Myometrial cell (primary cell): ENCODE measurements around the gene GTPBP8. TPM values are rescaled to one million over a fixed set of nuclear protein-coding genes. Genes with fewer than 3 reads are reported as not detected.

ENCODE experiments used
- total RNA-seq: library from RNA; depleted of rRNA; stranded (reverse); fragments of >200 nt; gene quantifications from 2 replicates; pipeline ENCODE4 v1.2.3, GENCODE V29; 2015

GTPBP8 gene
- total RNA-seq = 41.8 and 46.3 TPM in 2 replicates

DNA sequence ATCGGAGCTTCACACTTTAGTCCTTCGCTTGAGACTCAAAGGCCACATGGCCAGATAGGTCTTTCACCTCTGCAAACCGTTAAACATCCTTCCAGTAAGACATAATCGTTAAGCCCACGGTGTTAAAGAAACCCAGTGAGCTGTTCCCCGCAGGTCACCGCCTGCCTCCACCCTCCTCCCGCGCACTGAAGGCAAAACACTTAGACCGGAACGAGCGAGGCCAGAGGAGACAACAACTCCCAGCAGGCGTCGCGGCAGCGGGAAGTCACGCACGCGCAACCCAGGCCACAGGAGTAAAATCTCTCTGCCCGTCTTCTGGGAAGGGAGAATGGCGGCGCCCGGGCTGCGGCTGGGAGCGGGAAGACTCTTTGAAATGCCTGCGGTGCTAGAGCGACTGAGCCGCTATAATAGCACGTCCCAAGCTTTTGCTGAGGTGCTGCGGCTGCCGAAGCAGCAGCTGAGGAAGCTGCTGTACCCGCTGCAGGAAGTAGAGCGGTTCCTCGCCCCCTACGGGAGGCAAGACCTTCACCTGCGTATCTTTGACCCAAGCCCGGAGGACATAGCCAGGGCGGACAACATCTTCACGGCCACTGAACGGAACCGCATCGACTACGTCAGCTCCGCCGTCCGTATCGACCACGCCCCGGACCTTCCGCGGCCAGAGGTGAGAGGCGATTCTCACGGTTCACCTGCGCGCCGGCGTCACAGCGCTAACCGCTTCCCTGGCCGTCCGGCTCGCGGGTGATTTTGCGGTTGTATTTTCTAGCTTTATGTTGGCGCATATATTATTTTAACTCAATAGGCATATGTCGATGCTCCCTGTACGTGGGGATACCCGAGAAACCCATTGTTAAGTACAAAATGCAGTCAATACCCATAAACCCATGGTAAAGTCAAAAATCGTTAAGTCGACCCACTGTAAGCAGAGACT, at the start of gene GTPBP8:
GTPBP8 (plus strand) TSS at position 313 of the 931 bp plus-strand sequence; CDS start at position 329, 16 bp downstream.

DNA sequence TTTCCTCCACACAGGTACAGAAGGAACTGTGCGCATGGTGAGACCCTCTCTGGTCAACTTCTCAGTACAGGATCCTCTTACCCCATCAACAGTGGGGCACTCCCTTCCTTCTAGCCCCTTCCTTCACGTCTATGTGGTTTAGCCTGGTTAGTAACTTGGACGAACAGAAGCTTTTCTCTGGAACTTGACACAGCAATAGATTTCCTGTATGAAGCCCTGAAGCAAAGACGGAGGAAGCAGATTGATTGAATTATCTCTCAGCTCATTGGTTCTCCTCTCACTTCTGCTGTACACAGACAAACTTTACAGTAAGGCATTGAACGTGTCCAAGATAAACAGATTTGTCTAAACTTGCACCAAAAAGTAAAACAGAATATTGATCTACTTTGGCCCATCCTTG, 15.9 kb upstream of the GTPBP8 start, which contains the start of gene CD200R1:
CD200R1 (minus strand) TSS at position 210 of the 400 bp plus-strand sequence. CDS start 246 bp downstream, outside the sequence.

Other genes starting within 250 kb of the GTPBP8 start
- not detected in 2 replicates for gene CD200R1L, start 144.1 kb upstream of the GTPBP8 start, total RNA-seq
- gene CD200R1, start 15.9 kb upstream of the GTPBP8 start, total RNA-seq = not detected in 2 replicates
- gene BOC, start 220.6 kb downstream of the GTPBP8 start, total RNA-seq = 12.2 and 15.0 TPM in 2 replicates